Measurements from ENCODE around the gene FAM161B.
A peak's percentile ranks its signal among the peaks of the same experiment; 100 is the strongest.

FAM161B gene

GRCh38 chr14:73889376-73889775 lies 60.5 kb downstream of the FAM161B start:
- no peak overlapping the region for H3K4me3 ChIP-seq (ENCODE audit: low read length)
- no peak overlapping the region for H3K27ac ChIP-seq (ENCODE audit: low read length)
- no peak overlapping the region for H3K9ac ChIP-seq (ENCODE audit: low read depth, low read length)

GRCh38 chr14:73888971-73889370 lies 60.9 kb downstream of the FAM161B start:
- H3K36me3 ChIP-seq (ENCODE audit: insufficient read depth, low read depth, low read length), result peaks cover 13% of the 10 kb centered on the region
- H3K27me3 ChIP-seq (ENCODE audit: insufficient read depth, low read length), result no peaks in the 10 kb centered on the region
- no peak overlapping the region for H3K4me3 ChIP-seq (ENCODE audit: low read length)
- H3K9ac ChIP-seq (ENCODE audit: low read depth, low read length), result no peak overlapping the region
- H3K27ac ChIP-seq (ENCODE audit: low read length), result no peak overlapping the region
- no peaks in the 10 kb centered on the region for H3K9me3 ChIP-seq (ENCODE audit: insufficient read depth, low read depth, low read length)
- peaks cover 9% of the 10 kb centered on the region for H3K4me1 ChIP-seq (ENCODE audit: insufficient read depth, low read length)

More at GRCh38 chr14:73889376-73889775, 60.5 kb downstream of the FAM161B start:
- Histone ChIP-seq H3K9me3 (ENCODE audit: insufficient read depth, low read depth, low read length) (no peaks in the 10 kb centered on the region), H3K4me1 (ENCODE audit: insufficient read depth, low read length) (peaks cover 9% of the 10 kb centered on the region), H3K27me3 (ENCODE audit: insufficient read depth, low read length) (no peaks in the 10 kb centered on the region), H3K36me3 (ENCODE audit: insufficient read depth, low read depth, low read length) (peaks cover 16% of the 10 kb centered on the region)

- Histone ChIP-seq H3K27me3 (ENCODE audit: insufficient read depth, low read length) (no peaks in the 10 kb centered on the region), H3K9me3 (ENCODE audit: insufficient read depth, low read depth, low read length) (no peaks in the 10 kb centered on the region), H3K27ac (ENCODE audit: low read length) (no peak overlapping the region), H3K36me3 (ENCODE audit: insufficient read depth, low read depth, low read length) (peaks cover 10% of the 10 kb centered on the region; the same call in 1 of the 2 replicates), H3K9ac (ENCODE audit: low read depth, low read length) (no peak overlapping the region), H3K4me1 (ENCODE audit: insufficient read depth, low read length) (peaks cover 9% of the 10 kb centered on the region), H3K4me3 (ENCODE audit: low read length) (no peak overlapping the region; the same call in 1 of the 2 replicates)
These were observed 61.5 kb downstream of the FAM161B start for GRCh38 chr14:73888460-73888725.

GRCh38 chr14:73887694-73888459 lies 62.0 kb downstream of the FAM161B start:
- Histone ChIP-seq H3K9me3 (ENCODE audit: insufficient read depth, low read depth, low read length) (no peaks in the 10 kb centered on the region), H3K36me3 (ENCODE audit: insufficient read depth, low read depth, low read length) (0 out of 2 replicates have a peak, but pooled peaks cover 7% of the 10 kb centered on the region), H3K4me1 (ENCODE audit: insufficient read depth, low read length) (peaks cover 9% of the 10 kb centered on the region), H3K9ac (ENCODE audit: low read depth, low read length) (peak overlapping the region; percentile 88; the same call in 1 of the 2 replicates), H3K27me3 (ENCODE audit: insufficient read depth, low read length) (no peaks in the 10 kb centered on the region), H3K27ac (ENCODE audit: low read length) (no peak overlapping the region), H3K4me3 (ENCODE audit: low read length) (peak overlapping the region; percentile 88)

GRCh38 chr14:73887318-73887616 lies 62.6 kb downstream of the FAM161B start:
- H3K27ac ChIP-seq (ENCODE audit: low read length), result peak overlapping the region; percentile 43
- H3K4me1 ChIP-seq (ENCODE audit: insufficient read depth, low read length), result peaks cover 9% of the 10 kb centered on the region
- peak overlapping the region; percentile 88 for H3K4me3 ChIP-seq (ENCODE audit: low read length)
- H3K9me3 ChIP-seq (ENCODE audit: insufficient read depth, low read depth, low read length), result no peaks in the 10 kb centered on the region
- peaks cover 7% of the 10 kb centered on the region; the same call in 1 of the 2 replicates for H3K36me3 ChIP-seq (ENCODE audit: insufficient read depth, low read depth, low read length)
- H3K27me3 ChIP-seq (ENCODE audit: insufficient read depth, low read length), result no peaks in the 10 kb centered on the region
- peak overlapping the region; percentile 88 for H3K9ac ChIP-seq (ENCODE audit: low read depth, low read length)

- Histone ChIP-seq H3K9me3 (ENCODE audit: insufficient read depth, low read depth, low read length) (no peaks in the 10 kb centered on the region), H3K27ac (ENCODE audit: low read length) (peak within 1 kb of the TSS; percentile 43), H3K4me3 (ENCODE audit: low read length) (peak within 1 kb of the TSS; percentile 88), H3K27me3 (ENCODE audit: insufficient read depth, low read length) (no peaks in the 10 kb centered on the region), H3K4me1 (ENCODE audit: insufficient read depth, low read length) (peaks cover 9% of the 10 kb centered on the region), H3K36me3 (ENCODE audit: insufficient read depth, low read depth, low read length) (peaks cover 9% of the 10 kb centered on the region; the same call in 1 of the 2 replicates), H3K9ac (ENCODE audit: low read depth, low read length) (peak within 1 kb of the TSS; percentile 88)
These were observed 63.2 kb downstream of the FAM161B start, which contains the start of gene ZNF410 for GRCh38 chr14:73886449-73887317. TSS of gene ZNF410 (plus strand) at chr14:73886859. CDS start at chr14:73892176, 5,317 bp downstream.

GRCh38 chr14:73884438-73885190 lies 65.3 kb downstream of the FAM161B start:
- H3K36me3 ChIP-seq (ENCODE audit: insufficient read depth, low read depth, low read length), result peaks cover 13% of the 10 kb centered on the region
- peaks cover 9% of the 10 kb centered on the region for H3K4me1 ChIP-seq (ENCODE audit: insufficient read depth, low read length)
- H3K9me3 ChIP-seq (ENCODE audit: insufficient read depth, low read depth, low read length), result no peaks in the 10 kb centered on the region
- H3K27me3 ChIP-seq (ENCODE audit: insufficient read depth, low read length), result no peaks in the 10 kb centered on the region
- no peak overlapping the region for H3K9ac ChIP-seq (ENCODE audit: low read depth, low read length)
- no peak overlapping the region for H3K27ac ChIP-seq (ENCODE audit: low read length)
- no peak overlapping the region for H3K4me3 ChIP-seq (ENCODE audit: low read length)
